ENCODE results near the gene KRT6A. TPM values are rescaled to one million over a fixed set of nuclear protein-coding genes. Genes with fewer than 3 reads are reported as not detected.

KRT6A gene
- total RNA-seq, 1 experiment from 2014 or later = 0.24 TPM

GRCh38 chr12:52540531-52540930 lies 47.5 kb upstream of the KRT6A start:
- Histone ChIP-seq H3K27me3 (replicated peaks; ENCODE audit: insufficient read depth, low read depth, low read length, poor library complexity) (no peaks in the 10 kb centered on the region), H3K36me3 (ENCODE audit: insufficient read depth, low read length, poor library complexity, severe bottlenecking) (no peaks in the 10 kb centered on the region), H3K27ac (ENCODE audit: low read depth, low read length, poor library complexity, severe bottlenecking) (no peak overlapping the region), H3K4me3 (ENCODE audit: low read depth, low read length, poor library complexity, severe bottlenecking) (no peak overlapping the region), H3K9me3 (ENCODE audit: low read depth, low read length, poor library complexity, severe bottlenecking) (no peaks in the 10 kb centered on the region), H3K4me1 (ENCODE audit: insufficient read depth, low read length, poor library complexity, severe bottlenecking) (peaks cover 7% of the 10 kb centered on the region)
- ChIA-PET CTCF (no interaction called here), POLR2A (ENCODE audit: low non-redundant PET) (no interaction called here)
- no TSS peak for BruUV-seq (replicated peaks)
- DNase-seq (ENCODE audit: low spot score) = no peak
- TF ChIP-seq CTCF (conservative IDR thresholded peaks at IDR 0.05; ENCODE audit: low read depth, low read length) = no peak
- no peak for TF ChIP-seq EZH2 (IDR thresholded peaks at IDR 0.05; ENCODE audit: borderline replicate concordance, low read depth, low read length, poor library complexity, severe bottlenecking)
- intact Hi-C loops (cut with micrococcal nuclease; ENCODE audit: unreplicated experiment) = no loop called here

- Histone ChIP-seq H3K4me3 (ENCODE audit: low read depth, low read length, poor library complexity, severe bottlenecking) (no peak overlapping the region), H3K27ac (ENCODE audit: low read depth, low read length, poor library complexity, severe bottlenecking) (no peak overlapping the region), H3K27me3 (replicated peaks; ENCODE audit: insufficient read depth, low read depth, low read length, poor library complexity) (no peaks in the 10 kb centered on the region), H3K36me3 (ENCODE audit: insufficient read depth, low read length, poor library complexity, severe bottlenecking) (no peaks in the 10 kb centered on the region), H3K4me1 (ENCODE audit: insufficient read depth, low read length, poor library complexity, severe bottlenecking) (peaks cover 7% of the 10 kb centered on the region), H3K9me3 (ENCODE audit: low read depth, low read length, poor library complexity, severe bottlenecking) (no peaks in the 10 kb centered on the region)
- POLR2A ChIA-PET (ENCODE audit: low non-redundant PET) = no interaction called here
- BruUV-seq (replicated peaks) = no TSS peak
- CTCF ChIA-PET = no interaction called here
- TF ChIP-seq CTCF (conservative IDR thresholded peaks at IDR 0.05; ENCODE audit: low read depth, low read length) (no peak), EZH2 (IDR thresholded peaks at IDR 0.05; ENCODE audit: borderline replicate concordance, low read depth, low read length, poor library complexity, severe bottlenecking) (no peak)
- intact Hi-C loops (cut with micrococcal nuclease; ENCODE audit: unreplicated experiment) = no loop called here
- DNase-seq (ENCODE audit: low spot score) = no peak
Measured at GRCh38 chr12:52539821-52540173, 46.7 kb upstream of the KRT6A start.

- no TSS peak for BruUV-seq (replicated peaks)
- intact Hi-C loops (cut with micrococcal nuclease; ENCODE audit: unreplicated experiment) = no loop called here
- H3K4me3 ChIP-seq (ENCODE audit: low read depth, low read length, poor library complexity, severe bottlenecking) = no peak overlapping the region
- H3K36me3 ChIP-seq (ENCODE audit: insufficient read depth, low read length, poor library complexity, severe bottlenecking) = no peaks in the 10 kb centered on the region
- CTCF ChIA-PET = no interaction called here
- no peaks in the 10 kb centered on the region for H3K9me3 ChIP-seq (ENCODE audit: low read depth, low read length, poor library complexity, severe bottlenecking)
- H3K27ac ChIP-seq (ENCODE audit: low read depth, low read length, poor library complexity, severe bottlenecking) = no peak overlapping the region
- DNase-seq (ENCODE audit: low spot score) = peak; percentile 34
- peaks cover 7% of the 10 kb centered on the region for H3K4me1 ChIP-seq (ENCODE audit: insufficient read depth, low read length, poor library complexity, severe bottlenecking)
- TF ChIP-seq EZH2 (IDR thresholded peaks at IDR 0.05; ENCODE audit: borderline replicate concordance, low read depth, low read length, poor library complexity, severe bottlenecking) = no peak
- TF ChIP-seq CTCF (conservative IDR thresholded peaks at IDR 0.05; ENCODE audit: low read depth, low read length) = no peak
- no peaks in the 10 kb centered on the region for H3K27me3 ChIP-seq (replicated peaks; ENCODE audit: insufficient read depth, low read depth, low read length, poor library complexity)
- POLR2A ChIA-PET (ENCODE audit: low non-redundant PET) = no interaction called here
Measured at GRCh38 chr12:52539083-52539820, 46.2 kb upstream of the KRT6A start.

Measured in A673 (cell line).